LoVo (cell line): ENCODE results near the gene ZCWPW1.
"Not testable (repeated sequence)": the region's sequence is repeated elsewhere in the genome, so short reads cannot be mapped to it uniquely, and the experiment has no call there.

Experiments used
- DNase-seq: peaks from one replicate; pipeline ENCODE4 v3.0.0-alpha.2; 2016; ENCODE audit warnings: low spot score

The ZCWPW1 gene

DNA sequence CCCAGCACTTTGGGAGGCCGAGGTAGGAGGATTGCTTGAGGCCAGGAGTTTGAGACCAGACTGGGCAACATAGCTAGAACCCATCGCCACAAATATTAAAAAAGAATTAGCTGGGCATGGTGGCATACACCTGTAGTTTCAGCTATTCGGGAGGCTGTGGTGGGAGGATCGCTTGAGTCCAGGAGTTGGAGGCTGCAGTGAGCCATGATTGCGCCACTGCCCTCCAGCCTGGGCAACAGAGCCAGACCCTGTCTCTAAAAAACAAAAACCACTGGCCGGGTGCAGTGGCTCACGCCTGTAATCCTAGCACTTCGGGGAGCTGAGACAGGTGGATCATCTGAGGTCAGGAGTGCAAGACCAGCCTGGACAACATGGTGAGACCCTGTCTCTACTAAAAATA is 25.4 kb upstream of the ZCWPW1 start:
- not testable (repeated sequence) for DNase-seq

GRCh38 chr7:100452513-100452912 is 24.0 kb upstream of the ZCWPW1 start:
- DNase-seq = no peak

DNA sequence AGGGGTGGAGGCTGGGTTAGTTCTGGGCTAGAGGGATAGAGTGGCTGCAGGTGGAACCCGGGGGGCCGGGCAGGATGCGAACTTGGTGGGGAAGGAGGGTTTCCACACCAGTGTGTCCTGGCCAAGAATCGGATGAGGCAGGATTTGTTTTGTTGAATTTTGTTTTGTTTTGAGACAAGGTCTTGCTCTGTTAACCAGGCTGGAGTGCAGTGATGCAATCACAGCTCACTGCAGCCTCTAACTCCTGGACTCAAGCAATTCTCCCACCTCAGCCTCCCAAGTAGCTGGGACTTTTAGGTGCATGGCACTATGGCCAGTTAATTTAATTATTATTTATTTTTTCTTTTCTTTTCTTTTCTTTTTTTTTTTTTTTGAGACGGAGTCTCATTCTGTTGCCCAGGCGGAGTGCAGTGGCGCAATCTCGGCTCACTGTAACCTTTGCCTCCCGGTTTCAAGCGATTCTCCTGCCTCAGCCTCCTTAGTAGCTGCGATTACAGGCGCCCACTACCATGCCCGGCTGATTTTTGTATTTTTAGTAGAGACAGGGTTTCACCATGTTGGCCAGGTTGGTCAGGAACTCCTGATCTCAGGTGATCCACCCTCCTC is 20.8 kb upstream of the ZCWPW1 start:
- DNase-seq = no peak

GRCh38 chr7:100447363-100447762 is 18.9 kb upstream of the ZCWPW1 start:
- not testable (repeated sequence) for DNase-seq

DNA sequence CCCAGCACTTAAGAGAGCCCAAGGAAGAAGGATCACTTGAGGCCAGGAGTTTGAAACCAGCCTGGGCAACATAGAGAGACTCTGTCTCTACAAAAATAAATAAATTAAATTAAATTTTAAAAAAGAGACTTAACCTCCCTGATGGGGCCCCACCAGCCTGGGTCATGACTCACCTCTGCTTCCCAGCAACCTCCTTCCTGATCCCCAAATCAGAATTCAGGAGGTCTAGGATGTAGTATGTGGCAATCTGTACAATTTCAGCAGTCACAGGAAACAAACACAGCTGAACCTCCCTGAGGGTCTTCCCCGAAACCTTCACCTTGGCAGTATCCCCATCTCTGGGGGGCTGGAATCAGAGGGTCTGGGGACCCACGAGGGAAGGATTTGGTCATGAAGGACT is 17.5 kb upstream of the ZCWPW1 start:
- DNase-seq = no peak

DNA sequence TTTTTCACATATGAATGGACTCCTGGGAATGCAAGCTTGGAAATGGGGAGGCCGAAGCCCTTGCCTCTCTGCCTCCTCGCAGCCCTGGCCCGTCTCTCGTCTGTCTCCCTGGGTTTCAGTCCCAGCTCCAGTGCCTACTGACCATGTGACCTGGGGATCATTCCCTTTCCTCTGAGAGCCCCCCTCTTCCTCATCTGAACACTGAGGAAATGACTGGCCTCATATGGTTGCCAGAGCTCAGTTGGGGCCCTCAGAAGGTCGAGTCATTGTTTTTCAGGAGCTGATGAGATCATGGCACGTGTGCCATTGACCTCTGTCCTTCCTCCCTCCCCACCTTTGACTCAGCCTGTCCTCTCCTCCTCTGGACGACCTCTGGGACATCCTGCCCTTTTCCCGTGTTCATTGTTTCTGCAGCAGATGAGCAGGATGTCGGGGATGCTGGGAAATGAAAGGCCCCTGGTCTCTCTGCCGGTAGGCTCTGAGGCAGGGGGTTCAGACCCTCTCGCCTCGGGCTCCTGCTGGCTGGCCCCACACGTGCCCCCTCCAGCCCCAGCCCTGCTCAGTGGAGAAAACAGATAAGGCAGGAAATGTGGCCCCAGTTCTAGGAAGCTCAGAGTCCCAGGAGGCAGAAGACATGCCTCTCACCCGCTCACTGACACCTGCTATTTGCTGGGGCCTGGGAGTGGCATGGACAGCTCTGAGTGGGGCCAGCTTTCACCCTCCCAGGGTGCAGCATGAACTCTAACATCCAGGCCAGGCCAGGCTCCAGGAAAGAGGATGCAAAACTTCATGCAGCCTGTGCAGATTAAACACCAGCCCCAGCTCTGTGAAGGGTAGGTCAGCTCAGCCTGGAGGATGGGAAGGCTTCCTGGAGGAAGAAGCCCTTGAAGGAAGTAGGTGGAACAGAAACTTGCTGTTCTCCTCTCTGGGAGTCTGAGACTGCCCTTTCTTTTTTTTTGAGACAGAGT is 16.1 kb upstream of the ZCWPW1 start:
- DNase-seq = peak; percentile 25

DNA sequence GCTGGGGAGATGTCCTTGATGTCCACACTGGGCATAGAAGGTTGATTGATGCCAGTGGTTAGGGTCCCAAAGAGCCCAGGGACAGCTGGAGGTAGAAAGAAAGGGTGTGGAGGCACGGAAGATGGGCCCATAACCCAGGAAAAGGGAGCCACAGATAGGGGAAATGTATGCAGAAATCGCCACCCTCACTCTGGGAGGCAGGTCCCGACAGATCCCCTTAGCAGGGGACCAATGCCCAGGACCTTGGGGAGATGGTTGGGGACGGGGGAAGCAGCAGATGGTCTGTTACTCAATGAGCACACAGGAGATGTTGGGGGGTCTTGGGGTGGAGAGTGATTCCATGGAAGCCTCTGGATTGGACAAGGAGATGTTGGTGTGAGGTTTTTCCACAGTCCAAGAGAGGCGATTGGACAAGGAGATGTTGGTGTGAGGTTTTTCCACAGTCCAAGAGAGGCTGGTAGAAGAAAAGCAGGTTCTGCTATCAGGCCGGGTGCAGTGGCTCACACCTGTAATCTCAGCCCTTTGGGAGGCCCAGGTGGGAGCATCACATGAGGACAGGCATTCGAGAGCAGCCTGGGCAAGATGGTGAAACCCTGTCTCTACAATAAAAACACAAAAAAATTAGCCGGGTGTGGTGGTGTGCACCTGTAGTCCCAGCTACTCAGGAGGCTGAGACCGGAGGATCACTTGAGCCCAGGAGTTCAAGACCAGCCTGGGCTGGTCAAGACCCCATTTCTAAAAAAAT is 14.8 kb upstream of the ZCWPW1 start:
- DNase-seq = no peak

GRCh38 chr7:100441641-100442535 is 13.4 kb upstream of the ZCWPW1 start:
- no peak for DNase-seq

DNA sequence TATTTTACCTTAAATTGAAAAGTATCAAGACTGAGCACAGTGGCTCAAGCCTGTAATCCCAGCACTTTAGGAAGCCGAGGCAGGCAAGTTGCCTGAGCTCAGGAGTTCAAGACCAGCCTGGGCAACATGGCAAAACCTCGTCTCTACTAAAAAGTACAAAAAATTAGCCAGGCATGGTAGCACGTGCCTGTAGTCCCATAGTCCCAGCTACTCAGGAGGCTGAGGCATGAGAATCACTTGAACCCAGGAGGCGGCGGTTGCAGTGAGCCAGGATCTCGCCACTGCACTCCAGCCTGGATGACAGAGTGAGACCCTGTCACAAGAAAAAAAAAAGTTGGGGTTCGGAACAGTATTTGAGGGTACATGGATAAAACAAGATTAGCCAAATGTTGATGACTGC is 10.7 kb upstream of the ZCWPW1 start:
- not testable (repeated sequence) for DNase-seq

GRCh38 chr7:100438731-100439130 is 10.2 kb upstream of the ZCWPW1 start:
- not testable (repeated sequence) for DNase-seq

DNA sequence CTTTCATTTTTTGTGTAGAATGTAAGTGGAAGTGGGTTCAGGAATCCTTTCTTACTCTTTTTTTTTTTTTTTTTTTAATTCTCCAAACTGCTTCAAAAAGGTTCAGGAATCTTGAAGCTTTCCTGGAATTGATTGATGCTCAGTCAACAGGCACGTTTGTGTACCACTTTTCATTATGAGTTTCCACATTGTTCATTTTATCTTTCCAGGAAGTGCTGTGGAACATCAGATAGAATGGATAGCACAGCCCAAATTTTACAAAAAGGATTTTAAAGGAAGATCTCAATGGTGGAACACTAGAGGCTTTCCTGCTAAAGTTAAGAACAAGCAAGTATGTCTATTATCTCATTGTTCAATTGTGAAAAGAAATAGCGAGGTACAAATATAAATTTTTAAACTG is 9.7 kb upstream of the ZCWPW1 start:
- DNase-seq = no peak

DNA sequence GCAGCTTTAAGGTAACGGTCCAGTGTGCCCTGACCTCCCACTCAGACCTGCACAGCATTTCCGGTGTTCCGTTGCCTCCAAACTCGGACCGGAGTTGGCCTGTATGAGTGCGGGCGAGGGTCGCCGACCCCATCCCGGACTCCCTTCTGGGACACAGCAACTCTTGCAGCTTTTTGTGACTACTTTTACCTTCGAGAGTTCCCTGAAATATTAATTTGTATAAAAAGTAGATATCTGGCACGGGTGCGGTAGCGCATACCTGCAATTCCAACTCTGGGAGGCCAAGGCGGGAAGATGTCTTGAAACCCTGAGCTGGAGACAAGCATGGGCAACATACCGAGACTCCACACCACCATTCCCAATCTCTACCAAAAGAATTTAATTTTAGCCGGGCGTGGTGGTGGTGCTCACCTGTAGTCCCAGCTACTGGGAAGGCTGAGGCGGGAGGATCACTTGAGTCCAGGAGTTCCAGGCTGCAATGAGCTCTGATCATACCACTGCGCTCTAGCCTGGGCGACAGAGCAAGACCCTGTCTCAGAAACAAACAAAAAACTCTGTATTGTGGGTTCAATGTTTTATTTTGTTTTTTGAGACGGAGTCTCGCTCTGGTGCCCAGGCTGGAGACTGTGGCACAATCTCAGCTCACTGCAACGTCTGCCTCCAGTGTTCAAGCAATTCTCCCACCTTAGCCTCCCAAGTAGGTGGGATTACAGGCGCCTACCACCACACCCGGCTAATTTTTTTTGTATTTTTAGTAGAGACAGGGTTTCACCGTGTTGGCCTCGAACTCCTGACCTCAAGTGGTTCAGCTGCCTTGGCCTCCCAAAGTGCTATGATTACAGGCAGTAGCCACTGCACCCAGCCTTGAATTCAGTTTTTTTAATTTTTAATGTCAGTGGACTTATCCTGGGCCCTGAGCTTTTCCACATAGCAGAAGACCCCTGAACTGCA is 8.9 kb upstream of the ZCWPW1 start:
- no peak for DNase-seq

DNA sequence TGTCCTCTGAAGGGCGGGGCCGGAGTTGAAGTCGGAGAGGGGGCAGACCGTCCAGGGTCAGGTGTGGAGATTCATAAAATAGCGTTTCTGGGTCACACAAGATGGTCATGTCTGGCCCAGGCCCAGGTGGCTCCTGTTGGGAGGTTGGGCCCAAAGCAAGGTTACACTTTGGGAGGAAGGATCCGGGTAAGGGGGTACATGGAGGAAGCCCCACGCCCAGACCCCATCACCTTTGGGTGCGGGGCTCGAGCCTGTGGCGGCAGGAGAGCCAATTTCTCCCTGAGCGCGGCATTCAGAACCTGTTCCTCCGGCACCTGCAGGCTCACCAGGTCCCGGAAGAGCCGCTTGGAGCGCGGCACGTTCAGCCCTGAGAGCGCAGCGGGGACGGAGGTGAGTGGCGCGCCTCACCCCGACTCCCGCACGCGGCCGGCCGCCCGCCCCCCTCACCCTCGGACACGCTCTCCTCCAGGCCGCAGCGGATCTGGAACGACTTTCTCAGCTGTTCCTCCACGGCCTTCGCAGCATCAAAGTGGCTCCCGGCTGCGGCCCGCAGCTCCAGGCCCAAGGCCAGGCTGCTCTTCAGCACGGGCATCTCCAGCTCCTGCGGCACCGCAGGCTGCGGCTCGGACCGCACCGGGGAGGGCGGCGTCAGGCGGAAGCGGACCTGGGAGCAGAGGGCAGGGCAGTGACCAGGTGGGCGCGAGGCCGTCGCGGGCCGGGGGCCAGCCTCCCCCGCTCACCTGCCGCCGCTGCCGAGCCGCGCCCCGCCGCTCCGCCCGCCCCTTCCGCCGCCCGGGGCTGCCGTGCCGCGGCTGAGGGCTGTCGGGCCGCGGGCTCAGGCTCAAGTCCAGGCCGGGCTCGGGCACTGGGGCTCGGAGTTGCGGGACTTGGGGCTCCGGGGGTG is 7.2 kb upstream of the ZCWPW1 start:
- peak; percentile 37 for DNase-seq

DNA sequence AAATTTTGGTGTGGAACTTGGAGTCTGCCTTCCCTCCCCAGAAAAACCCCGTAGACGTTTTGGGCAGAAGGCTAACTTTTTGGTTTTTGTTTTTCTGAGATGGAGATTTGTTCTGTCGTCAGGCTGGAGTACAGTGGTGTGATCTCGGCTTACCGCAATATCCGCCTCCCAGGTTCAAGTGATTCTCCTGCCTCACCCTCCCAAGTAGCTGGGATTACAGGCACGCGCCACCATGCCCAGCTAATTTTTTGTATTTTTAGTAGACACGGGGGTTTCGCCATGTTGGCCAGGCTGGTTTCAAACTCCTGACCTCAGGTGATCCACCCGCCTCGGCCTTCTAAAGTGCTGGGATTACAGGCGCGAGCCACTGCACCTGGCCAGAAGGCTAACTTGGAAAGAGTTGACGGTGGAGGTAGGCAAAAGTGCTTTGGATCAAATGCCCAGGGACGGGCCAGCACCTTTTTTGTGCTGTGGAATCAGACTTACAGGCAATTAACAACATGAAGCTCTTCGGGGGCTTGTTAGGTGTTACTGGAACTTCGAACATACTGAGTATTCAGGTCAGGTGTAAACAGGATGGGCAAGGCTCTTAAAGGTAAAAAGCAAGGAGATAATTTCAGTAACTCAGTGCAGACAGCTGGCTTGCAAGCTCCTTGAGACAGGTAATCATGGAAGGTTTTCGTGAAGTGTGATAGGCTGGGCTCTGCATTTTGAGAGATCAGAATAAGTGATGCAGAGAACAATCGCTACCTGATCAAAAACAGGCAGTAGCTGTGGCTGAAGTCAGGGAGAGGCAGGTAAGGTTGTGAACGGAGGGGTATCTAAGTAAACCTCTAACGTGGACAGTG is 6.0 kb upstream of the ZCWPW1 start:
- no peak for DNase-seq

DNA sequence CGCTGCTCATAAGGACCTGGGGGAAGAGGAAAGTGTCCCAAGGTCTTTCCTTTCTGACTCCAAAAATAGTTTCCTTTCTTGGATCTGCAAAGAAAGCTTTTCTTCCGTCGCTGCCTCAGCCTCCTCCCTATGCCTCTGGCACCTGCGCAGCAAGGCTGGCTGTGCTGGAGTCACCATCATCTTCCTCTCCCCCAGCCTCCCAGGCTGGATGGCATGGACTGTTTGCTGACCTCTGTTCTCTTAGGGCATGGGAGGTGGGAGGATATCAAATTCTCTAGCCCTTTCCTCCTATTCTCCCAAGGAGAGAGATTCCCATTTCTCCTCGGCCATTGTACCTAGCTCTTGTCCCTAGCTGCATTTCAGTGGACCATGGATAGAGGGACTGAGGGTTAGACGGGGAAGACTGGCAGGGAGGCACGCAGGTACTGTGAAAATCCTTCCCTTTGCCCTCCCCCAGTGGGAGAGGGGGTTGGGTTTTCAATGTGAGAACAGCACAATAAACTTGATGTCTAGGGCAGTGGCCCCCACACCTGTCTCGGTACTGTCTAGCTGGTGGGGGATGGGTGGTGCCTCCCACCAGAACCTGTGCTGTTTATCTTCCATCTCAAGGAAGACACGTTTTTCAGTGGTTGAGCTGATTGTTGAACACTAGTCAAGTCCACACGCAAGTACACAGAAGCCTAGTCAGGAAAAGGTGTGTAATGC is 5.2 kb upstream of the ZCWPW1 start:
- no peak for DNase-seq

- DNase-seq = no peak
Observed at GRCh38 chr7:100433276-100433591, 4.7 kb upstream of the ZCWPW1 start.

GRCh38 chr7:100432621-100433275 is 4.2 kb upstream of the ZCWPW1 start:
- no peak for DNase-seq

- no peak for DNase-seq
Observed at GRCh38 chr7:100432053-100432452, 3.5 kb upstream of the ZCWPW1 start.
